HG03108 (cell line): ENCODE results near the gene ARF3.

Experiments used
- ATAC-seq: cut with Tn5 transposase; IDR thresholded peaks from one replicate; pipeline ENCODE4 v1.9.1; 2021; ENCODE audit warnings: moderate library complexity; ENCODE audit not compliant: unreplicated experiment

The ARF3 gene

DNA sequence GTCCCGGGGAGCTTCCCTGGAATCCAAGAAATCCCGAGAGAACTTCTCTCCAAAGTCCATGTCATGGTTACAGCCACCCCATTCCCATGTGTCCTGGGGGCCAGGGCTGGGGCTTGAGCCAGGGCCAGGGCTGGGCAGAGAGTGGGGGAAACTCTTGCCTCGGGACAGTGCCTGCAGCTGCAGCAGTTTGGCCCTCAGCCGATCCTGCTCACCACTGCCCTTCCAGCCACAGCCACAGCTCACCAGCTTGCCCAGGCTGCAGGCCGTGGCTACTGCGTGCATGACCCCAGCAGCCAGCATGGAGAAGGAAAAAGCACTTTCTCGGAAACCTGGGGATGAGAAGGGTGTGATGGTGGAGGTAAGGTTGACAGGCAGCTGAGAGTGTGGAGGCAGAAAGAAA is 10.7 kb upstream of the ARF3 start:
- no peak for ATAC-seq

DNA sequence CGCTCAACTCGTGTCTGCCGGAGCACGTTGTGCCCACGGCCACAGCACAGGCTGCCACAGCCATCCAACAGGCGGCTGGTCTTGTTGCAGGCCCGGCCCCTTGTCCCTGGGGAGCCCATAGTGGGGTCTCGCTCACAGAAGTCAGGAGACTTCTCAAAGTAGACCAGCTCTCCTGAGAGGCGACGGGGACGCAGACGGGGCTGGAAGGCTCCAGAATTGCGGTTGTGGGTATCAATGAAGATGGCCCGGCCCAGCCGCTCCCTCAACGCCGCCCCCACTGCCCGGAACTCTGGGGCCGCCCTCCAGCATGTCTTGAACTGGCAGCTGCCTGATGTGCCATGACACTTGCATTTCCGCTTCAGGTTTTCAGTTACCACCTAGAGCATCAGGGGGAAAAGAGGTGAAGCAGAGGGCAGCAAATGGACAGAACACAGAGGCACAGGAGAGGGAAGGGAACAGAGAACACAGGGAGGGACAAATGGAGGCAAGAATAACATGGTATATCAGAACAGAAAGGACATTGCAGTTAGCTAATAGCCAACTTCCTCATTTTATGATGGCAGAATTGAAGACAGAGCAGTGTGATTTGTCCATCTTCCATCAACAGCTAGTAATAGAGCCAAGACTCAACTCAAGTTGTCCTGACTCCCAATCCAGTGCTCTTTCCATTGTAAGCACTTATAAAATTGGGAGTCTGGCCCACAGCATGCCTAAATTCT is 9.0 kb upstream of the ARF3 start:
- ATAC-seq: no peak

DNA sequence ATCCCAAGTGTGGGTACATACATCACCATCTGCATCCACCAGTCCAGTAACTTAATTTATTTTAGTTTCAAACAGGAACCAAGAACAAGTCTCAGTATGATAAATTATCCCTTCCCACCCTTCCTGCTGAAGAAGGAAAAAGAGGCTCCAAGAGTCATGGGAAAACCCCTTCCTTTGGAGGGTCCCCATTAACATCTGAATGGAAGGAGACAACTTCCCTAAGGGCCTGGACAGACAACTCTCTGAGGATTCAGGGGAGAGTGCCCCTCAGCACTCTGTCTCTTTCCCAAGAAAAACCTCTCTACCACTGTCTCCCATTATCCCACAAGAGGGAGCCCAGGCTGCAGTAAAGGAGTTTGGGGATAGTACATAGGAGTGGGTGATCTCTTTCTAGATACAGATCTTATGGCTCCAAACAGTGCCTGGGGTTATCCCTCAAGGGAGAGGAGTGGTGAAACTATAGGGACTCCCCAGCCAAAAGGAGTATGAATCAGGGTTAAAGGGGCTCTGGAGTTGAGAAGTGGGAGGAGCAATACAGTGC is 8.1 kb upstream of the ARF3 start:
- ATAC-seq: no peak

DNA sequence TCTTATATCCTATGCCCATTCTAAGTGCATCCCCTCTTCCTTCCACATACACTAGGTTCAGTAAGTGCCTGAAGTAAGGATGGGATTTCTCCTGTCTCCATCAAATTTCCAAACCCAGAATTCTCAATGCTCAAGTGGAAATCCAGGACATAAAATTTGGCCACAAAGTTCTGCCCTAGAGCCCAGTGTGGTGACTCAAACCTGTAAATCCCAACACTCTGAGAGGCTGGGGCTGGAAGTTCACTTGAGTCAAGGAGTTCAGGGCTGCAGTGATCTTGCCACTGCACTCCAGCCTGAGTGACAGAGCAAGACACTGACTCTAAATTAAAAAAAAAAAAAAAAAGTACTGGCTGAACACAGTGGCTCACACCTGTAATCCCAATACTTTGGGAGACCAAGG is 4.5 kb upstream of the ARF3 start:
- no peak for ATAC-seq

DNA sequence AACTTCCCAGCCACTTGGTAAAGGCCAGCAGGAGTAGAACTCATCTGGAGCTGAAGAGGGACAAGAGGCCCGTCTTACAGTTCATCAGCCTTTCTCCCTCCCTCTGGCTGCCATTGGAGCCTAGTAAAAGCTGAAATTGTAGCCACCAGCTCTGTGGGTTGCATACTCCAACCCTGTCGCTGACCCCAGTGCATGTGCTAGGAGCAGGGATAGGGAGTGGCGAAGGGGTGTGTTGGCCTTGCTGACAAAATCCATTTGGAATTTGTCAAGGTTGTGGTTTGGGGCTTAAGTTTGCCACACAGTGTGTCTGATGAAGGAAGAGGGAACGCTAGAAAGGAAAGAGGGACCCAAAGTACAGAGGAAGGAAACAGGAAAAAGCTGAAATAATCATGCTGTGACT is 4.0 kb upstream of the ARF3 start:
- no peak for ATAC-seq

DNA sequence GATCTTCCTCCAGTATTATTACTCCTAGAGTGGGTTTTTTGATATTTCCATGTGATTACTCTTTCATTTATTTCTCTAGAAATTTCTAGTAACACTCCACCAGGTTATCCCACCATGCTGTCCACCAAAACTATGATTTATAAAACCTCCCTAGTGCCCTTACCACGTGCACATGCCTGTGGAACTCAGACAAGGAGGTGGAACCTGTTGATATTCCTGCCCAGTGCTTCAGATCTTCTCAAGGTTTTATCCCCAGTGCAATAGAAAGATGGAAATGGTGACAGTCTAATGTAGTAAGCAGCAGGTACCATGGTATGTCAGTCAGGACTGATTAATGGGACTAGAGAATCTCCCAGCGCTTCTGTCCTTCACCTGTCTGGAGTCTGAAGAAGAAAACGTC is 3.5 kb upstream of the ARF3 start:
- ATAC-seq: no peak

DNA sequence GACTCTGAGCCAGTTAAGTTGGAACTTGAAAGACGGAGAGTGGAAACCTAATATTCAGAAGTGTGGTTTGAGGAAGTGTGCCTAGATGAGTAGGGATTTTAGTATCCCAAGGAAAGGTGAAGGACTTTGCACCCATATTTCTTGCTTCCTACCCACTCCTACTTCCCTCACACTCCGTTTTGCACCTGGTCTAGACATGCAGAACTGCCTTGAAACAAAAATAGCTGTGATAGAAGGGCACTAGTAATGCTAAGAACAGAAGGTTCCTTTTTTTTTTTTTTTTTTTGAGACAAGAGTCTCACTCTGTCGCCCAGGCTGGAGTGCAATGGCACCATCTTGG is 732 bp upstream of the ARF3 start:
- ATAC-seq: no peak

DNA sequence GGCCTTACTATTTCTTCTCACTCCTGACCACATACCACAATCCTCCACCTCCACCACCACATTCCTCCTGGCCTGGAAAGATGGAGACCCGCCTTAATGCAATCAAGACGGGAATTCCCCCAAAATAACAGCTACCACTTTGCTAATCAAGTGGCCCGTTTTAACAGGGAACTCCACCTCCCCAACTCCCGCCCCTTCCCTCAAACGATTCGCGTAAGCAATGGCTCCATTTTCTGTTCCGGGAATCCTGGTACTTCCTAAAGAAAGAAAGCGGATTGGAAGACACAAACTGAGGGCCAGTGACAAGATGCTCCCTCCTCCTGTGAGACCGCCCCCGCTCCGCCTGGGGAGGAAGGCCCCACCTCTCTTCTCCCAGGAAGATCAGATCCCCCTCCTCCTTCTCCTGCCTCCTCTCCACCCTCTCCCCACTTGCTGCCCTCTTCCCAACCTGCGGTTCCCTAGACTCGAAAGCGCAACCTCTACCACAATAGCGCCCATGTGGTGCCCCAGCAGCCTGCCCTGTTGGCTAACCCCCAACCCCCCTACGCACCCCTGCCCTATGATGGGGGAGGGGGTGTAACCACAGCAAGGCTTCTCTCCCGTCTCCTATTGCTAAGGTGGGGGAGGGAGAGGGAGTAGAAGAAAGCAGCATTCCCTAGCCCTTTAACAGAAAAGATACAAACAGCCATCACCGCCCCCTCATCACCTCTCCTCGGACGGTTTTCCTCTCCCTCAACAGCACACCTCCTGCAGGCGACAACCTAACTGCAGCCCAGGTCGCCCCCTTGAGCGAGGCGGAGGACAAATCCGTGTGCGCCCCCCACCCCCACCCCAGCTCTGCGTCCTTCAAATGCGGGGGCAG is 777 bp downstream of the ARF3 start:
- peak; percentile 7 for ATAC-seq

DNA sequence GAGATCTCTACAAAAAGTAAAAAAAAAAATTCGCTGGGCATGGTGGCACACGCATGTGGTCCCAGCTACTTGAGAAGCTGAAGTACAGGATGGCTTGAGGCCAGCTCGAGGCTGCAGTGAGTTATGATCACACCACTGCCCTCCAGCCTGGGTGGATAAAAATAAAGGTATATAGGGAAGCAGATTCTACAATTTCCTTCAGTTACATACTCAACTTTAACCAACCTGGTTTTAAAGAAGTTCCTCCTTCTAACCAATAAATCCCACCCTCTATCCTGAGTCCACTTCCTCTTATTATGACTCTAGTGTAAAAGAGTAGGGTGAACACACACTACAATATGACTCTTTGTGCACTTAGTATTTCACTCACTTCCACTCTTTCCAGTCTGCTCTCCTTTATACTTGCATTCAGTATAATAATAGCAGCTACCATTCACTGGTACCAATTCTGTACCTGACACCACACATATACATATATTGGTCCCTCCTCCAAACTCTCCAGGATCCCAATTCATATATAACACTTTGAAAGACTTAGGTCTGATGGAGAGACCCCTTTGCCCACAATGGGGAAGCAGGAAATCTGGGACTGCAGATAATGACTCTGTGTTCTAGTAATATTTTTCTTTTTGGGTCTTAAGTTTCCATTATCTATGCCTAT is 2.3 kb downstream of the ARF3 start:
- ATAC-seq: no peak

DNA sequence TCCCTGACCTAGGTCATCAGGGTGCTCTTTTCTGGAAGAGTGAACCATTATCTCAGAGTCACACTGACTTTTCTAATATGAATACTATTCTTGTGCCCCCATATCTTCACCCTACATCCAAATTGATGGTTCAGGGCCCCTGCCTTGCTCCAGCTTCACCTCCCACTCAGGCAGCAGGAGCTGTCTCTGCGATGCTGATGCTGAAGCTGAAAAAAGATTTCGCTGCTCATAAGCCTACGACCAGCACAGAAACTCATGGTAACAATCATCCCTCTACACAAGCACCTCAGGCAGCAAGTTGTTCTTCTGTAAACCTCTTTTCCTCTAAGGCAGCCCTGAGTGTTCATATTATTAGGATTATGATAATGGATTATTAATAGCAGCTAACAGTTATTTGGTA is 3.2 kb downstream of the ARF3 start:
- ATAC-seq: no peak

DNA sequence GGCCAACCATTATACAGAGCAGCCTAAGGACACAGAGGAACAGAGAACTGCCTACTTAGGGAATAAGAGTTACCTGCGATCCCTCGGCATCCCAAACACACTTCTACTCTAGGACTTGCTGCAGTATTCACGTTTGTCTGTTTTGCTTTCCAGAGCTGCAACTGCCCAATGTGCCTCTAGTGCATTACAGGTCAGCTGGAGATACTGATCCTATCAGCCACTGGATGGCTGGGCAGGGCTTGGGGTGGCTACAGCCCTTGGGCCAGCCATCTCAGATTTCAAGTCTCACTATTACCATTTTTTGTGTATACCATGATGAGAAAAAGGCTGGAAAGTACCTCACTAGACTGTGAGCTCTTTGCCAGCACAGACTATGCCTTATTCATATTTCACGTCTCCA is 4.6 kb downstream of the ARF3 start:
- no peak for ATAC-seq

DNA sequence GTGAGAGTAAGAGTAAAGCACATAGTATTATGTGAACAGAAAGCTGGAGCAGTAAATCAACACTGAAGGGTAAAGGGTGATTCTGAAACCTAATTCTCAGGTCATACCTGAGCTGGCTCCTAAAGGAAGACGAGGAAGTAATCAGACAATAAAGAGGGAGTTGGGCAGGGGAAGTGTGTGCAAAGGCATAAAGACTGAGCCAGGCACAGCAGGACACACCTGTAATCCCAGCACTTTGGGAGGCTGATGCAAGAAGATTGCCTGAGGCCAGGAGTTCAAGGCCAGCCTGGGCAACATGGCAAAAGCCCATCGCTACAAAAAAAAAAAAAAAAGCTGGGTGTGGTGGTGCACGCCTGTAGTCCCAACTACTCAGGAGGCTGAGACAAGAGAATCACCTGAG is 9.6 kb downstream of the ARF3 start:
- ATAC-seq: no peak

DNA sequence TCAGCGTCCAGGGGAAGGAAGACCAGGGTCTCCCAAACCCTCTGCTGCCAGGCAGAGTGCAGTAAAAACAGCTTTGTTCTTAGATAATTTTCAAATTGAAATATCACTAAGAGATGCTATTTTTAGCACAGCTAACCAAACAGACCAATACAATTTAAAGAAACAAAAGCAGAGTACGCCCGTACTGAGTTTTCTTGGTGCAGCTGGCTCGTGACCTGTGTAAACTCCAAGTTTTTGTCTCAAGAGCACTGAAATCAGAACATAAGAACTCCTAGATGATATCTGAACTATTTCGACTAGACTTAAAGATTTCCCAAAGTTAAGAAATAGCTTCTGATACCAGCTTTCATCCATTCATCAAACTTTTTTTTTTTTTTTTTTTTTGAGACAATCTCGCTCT is 10.3 kb downstream of the ARF3 start:
- ATAC-seq: no peak

DNA sequence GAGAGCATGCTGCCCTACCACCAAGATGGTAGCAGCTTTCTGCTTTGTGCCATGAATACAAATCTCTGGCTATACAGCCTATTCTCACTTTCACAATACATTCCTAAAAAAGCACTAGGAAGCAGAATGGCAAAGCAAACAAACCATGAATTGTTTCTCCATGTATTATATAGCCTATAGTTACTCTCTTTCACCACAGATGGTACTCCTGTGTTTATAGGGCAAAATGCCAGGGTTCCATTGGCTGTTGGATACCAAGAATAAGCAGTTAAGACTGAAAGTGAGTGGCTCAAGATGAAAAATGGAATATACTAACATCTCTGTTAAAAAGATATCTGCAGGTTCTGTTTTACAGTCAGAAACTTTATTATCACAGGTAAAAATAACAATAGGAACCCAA is 11.1 kb downstream of the ARF3 start:
- ATAC-seq: no peak

DNA sequence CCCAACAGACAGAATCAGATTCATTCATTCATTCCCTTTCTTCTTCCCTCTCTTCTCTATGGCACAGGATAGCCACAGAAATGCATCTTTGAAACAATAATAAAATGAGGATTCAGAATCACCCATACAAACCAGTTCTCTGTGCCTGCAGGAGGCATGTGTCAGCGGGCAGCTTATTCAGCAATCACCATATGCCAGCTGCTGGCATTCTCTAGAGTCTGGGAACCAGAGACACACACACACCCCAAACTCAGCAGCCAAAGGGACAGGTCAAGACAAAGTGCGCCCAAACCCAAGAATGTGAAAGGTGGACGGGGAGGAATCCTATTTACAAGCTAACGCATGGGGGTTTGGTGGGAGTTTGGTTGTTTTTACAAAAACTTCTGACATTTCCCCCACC is 14.1 kb downstream of the ARF3 start:
- ATAC-seq: no peak

DNA sequence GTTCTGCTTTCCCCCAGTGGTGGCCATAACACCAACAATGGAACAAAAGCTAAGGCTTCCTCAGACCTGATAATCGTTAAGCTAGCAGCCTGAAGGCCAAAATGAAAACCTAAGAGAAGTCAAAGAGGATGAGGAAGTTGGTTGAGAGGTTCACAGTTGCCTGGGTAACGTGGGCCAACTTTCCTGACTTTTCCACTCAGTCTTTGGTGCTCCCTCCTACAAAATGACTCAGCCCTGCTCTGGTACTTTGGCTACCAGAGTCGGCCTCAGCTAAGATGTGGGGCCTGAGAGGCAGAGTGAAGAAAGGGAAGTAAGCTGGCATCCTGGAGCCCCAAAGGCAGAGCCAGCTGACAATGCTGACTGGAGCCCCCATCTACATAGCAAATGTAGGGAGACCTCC is 17.1 kb downstream of the ARF3 start:
- no peak for ATAC-seq

DNA sequence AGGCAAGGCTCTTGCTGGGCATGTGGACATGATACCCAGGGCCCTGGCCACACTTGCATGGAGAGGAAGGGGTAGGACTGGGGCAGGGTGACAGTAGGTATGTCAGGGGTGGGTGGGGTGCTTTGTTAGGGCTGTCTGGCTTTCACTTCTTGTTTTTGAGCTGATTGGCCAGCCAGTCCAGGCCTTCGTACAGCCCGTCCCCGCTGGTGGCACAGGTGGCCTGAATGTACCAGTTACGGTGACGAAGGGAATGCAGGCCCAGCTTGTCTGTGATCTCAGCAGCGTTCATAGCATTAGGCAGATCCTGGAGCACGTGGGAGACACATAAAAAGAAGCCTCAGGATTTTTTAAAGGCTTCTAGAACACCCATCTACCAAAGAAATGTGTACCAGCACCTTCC is 18.5 kb downstream of the ARF3 start:
- ATAC-seq: no peak

DNA sequence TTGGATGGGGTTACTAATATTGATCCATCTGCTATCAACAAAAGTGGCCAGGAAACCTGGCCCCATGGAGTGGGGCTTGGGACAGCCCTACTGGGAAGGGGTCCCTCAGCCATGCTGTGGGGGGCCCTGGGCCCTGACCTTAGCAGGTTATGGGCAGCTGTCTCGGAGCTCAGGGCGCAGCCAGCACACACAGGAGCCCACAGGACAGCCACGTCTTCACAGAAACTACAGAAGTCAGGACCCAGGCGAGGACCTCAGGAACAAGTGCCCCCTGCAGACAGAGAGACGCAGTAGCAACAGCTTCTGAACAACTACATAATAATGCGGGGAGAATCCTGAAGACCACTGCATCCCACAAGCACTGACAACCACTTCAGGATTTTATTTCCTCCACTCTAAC is 20.1 kb downstream of the ARF3 start:
- no peak for ATAC-seq

DNA sequence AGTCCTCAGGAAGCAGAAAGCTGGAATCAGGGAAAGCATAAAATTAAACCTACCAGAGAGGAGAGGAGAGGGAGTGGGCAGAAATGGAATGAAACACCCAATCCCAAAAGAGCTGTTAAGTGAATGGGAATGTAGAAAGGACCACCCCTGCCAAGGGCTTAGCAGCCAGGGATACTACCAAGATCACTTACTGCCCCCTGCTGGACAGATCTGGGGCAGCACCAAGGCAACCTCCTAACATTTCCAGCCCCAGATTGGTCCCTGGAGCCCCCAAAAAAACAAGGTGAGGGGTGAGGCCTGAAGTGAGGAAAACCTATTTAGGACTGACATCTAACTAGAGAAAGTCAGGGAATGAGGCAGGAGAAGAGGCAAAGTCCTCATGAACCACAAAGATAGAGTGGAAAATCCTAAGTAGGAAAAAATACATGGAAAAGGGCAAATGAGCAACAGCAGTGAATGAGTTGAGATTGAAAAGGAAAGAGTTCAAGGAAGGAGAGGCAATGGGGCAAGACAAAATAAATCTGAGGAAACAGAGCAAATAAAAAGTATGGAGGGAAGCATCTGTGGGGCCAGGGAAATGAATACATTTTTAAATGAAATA is 20.8 kb downstream of the ARF3 start:
- no peak for ATAC-seq

DNA sequence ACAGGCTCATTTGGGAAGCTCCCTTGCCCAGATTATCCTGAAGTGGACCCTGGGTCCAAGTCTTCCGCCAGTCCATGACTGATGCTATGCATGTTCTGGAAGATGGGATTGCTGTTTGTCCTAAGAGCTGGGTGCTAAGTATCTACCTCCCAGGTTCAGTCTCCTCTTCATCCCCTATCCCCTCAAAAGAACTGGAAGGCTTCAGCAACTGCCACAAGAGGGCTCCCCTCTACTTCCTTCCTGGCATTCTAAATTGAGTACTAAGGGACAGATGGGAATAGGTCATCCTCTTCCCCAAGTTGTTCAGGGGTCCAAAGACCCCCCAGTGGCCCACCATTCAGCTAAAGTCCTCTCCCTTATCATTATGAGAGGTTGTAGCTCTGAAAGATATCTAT is 23.0 kb downstream of the ARF3 start:
- ATAC-seq: no peak

DNA sequence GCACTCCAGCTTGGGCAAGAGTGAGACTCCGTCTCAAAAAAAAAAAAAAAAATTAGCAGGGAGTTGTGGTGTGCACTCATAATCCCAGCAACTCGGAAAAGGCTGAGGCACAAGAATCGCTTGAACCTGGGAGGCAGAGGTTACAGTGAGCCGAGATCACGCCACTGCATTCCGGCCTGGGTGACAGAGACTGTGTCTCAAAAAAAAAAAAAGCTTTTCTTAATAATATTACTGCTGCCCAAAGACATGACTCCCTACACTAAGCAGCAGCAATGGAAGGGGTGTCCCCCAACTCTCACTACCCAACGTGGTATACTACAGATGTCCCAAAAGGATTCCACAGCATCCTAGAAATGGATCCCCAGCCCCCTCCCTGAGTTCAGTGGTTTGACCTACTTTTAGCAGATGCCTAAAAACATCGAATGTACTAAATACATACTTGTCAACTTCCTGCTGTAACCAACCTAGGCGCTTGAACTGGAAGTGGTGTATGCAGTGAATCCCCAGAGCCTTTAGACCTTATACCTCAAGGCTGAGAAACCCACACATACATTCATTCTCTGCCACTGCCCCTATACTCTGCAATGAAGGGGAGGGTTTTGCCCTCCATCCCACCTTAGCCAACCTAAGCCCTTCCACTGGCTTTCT is 23.5 kb downstream of the ARF3 start:
- no peak for ATAC-seq
